ENCODE measurements around the gene NLGN1.

GRCh38 chr3:174255454-174255853 is 857.9 kb downstream of the NLGN1 start:
- TF ChIP-seq POLR2A (IDR thresholded peaks at IDR 0.05; ENCODE audit: borderline replicate concordance, extremely low read depth, insufficient read depth, insufficient read length) (no peak), POLR2AphosphoS5 (IDR thresholded peaks at IDR 0.05; ENCODE audit: low read depth, low read length) (no peak), CTCF (IDR thresholded peaks at IDR 0.05 in 2 of 3, conservative IDR thresholded peaks at IDR 0.05 in 1 of 3; ENCODE audit: borderline replicate concordance in 1 of 3, insufficient read depth in 1 of 3, low read depth in 2 of 3, low read length in 2 of 3) (no peak), SP1 (IDR thresholded peaks at IDR 0.05; ENCODE audit: low read depth) (no peak), EZH2phosphoT487 (IDR thresholded peaks at IDR 0.05; ENCODE audit: borderline replicate concordance) (no peak), RAD21 (IDR thresholded peaks at IDR 0.05; ENCODE audit: low read depth) (no peak), YY1 (IDR thresholded peaks at IDR 0.05; ENCODE audit: extremely low read depth, insufficient replicate concordance, low read depth, low read length) (no peak), EZH2 (IDR thresholded peaks at IDR 0.05) (no peak), CBX3 (IDR thresholded peaks at IDR 0.05; ENCODE audit: low read depth) (no peak), ZFX (IDR thresholded peaks at IDR 0.05) (no peak), EGR1 (IDR thresholded peaks at IDR 0.05; ENCODE audit: low read depth) (no peak), REST (IDR thresholded peaks at IDR 0.05; ENCODE audit: low read depth) (no peak), SIN3A (IDR thresholded peaks at IDR 0.05; ENCODE audit: low read depth) (no peak), ZNF274 (IDR thresholded peaks at IDR 0.05; ENCODE audit: low read depth, low read length) (no peak)
